Smooth muscle cell of bladder (primary cell): ENCODE data around the gene MTX1. TPM values are rescaled to one million over a fixed set of nuclear protein-coding genes. Genes with fewer than 3 reads are reported as not detected.

Experiments
- total RNA-seq: library from RNA; depleted of rRNA; stranded (reverse); fragments of >200 nt; gene quantifications from 2 replicates; pipeline ENCODE4 v1.2.3, GENCODE V29; 2014

Gene MTX1, protein sequence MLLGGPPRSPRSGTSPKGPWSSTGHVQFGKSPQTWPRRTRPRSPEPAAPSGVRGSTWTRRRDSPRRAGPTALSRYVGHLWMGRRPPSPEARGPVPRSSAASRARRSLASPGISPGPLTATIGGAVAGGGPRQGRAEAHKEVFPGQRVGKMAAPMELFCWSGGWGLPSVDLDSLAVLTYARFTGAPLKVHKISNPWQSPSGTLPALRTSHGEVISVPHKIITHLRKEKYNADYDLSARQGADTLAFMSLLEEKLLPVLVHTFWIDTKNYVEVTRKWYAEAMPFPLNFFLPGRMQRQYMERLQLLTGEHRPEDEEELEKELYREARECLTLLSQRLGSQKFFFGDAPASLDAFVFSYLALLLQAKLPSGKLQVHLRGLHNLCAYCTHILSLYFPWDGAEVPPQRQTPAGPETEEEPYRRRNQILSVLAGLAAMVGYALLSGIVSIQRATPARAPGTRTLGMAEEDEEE
- 42.7 and 44.5 TPM in 2 replicates for total RNA-seq

DNA sequence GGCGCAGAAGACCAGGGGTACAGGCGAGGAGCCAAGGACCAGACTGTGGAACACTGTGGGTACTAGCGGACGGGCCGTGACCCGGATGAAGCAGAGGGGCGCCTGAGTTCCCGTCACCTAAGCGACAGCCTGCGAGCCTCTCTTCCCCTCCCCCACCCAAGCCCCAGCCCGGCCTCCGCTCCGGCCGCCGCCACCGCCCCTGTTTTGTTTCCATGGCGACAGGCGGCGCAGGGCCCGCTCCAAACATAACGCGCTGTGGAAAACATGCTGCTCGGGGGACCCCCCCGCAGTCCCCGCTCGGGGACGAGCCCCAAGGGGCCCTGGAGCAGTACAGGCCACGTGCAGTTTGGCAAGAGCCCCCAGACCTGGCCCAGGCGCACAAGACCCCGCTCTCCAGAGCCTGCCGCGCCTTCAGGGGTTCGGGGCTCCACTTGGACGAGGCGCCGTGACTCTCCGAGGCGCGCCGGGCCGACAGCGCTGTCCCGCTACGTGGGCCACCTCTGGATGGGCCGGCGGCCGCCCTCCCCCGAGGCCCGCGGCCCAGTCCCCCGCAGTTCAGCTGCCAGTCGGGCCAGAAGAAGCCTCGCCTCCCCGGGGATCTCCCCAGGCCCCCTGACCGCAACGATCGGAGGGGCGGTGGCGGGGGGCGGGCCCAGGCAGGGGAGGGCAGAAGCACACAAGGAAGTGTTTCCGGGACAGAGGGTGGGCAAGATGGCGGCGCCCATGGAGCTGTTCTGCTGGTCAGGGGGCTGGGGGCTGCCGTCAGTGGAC is at the start of gene MTX1:
Gene MTX1 (plus strand): TSS at position 155 of the 771 bp plus-strand sequence. CDS start 110 bp downstream, at position 265.

DNA sequence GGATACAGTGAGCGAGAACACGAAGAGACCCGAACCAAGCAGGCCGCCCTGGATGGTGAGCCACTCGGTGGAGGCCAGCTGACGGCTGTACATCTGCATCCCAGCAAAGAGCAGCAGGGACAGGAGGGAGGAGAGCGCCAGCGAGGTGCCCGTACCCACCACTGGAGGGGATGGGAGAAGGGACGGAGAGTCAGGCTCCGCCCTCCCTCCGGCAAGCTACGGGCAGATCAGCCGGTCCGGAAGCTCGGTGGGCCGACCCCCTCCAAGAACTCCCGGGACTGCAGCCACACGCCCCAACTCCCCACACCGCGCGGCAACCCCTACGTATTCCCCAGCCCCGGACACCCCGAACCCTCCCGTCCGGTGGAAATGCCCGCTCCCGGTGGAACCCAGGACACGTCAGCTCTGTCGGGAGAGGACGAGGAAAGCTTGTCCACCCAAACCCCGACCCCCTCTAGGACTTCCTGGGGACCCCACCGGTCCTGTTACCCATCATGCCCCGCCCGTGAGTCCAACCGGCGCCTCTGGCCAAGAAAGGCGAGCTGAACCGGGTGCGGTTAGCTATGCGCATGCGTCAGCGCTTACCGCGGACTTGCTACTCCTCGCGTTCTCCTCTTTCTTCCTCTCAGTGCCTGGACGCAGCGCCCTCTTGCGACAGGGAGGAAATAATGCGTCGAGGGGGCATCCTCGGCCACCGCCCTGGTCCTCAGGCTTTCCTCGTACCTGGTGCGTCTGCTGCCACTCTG is 35.6 kb upstream of the MTX1 start, which contains the start of gene KRTCAP2:
Gene KRTCAP2 (minus strand): TSS at position 573 of the 746 bp plus-strand sequence. CDS start 80 bp downstream, at position 493.

DNA sequence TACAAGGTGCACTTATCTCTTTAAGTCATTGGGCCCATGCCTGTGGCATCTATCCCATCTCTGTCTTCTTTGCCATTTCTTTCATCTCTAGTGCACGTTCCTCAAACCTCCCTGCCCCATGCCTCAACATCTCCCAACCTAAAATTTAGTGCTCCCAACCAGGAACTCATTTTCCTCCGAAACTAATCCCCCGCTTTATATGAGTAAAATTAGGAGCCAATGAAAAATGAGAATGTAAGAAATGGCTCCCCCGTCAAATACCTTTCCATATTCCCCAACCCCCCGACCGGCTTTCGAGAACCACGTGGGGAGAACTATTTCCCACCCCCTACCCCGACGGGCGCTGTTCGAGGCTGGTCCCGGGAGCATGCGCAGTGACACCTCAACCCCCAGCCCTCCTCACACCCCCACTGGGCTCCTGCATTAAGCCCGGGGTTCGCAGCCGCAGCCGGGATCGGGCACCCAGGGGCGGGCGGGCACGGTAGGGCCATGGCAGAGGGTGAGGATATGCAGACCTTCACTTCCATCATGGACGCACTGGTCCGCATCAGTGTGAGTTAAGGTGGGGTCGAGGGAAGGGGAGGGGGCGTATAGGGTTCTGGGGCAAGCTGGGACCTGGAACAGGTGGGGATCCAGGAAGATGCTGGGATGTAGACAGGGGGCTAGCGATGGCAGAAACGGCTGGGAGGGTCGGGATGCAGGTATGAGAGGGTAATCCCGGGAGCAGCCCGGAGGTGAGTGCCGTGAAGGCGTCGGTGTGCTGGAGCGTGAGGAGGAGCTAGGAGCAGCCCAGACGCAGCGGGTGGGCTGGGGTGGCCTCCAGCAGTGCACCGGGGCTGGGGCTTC is 34.8 kb upstream of the MTX1 start, which contains the start of gene TRIM46:
Gene TRIM46 (plus strand): TSS at position 372 of the 846 bp plus-strand sequence. CDS start 118 bp downstream, at position 490.

DNA sequence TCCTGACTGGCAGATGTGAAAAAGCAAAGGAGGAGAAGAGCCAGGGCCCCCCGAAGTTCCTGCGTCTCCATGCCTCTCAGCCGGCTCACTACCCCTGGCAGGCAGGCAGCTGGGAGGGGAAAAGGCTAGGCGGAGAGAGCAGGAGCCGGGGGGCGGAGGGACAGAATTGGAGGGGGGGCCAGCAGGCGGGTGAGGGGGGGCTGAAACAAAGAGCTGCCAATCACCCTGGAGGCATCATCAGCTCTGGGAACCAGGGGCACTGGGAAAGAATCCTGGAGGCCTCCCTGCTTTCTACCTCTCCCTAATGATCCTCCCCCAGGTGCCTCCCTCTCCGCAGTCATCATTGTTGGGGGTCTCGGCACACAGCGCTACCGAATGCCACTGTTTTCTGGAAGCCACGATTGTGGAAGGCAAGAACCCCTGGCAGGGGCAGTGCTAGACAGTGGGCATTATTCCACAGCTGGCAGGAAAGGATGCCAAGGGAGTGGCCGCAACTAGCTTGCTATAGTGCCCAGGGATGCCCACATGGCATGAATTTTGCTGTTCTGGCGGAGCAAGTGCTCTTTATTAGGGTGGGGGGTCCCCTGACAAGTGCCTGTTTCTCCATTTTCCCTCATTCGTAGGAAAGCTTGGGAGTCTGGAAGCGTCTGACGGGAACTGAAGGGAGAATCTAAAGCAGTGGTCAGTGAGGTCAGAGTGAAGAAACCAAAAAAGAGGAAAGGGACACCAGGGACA is 522 bp upstream of the MTX1 start, which contains the start of gene THBS3:
Gene THBS3 (minus strand): TSS at position 92 of the 735 bp plus-strand sequence. CDS start 21 bp downstream, at position 71.

DNA sequence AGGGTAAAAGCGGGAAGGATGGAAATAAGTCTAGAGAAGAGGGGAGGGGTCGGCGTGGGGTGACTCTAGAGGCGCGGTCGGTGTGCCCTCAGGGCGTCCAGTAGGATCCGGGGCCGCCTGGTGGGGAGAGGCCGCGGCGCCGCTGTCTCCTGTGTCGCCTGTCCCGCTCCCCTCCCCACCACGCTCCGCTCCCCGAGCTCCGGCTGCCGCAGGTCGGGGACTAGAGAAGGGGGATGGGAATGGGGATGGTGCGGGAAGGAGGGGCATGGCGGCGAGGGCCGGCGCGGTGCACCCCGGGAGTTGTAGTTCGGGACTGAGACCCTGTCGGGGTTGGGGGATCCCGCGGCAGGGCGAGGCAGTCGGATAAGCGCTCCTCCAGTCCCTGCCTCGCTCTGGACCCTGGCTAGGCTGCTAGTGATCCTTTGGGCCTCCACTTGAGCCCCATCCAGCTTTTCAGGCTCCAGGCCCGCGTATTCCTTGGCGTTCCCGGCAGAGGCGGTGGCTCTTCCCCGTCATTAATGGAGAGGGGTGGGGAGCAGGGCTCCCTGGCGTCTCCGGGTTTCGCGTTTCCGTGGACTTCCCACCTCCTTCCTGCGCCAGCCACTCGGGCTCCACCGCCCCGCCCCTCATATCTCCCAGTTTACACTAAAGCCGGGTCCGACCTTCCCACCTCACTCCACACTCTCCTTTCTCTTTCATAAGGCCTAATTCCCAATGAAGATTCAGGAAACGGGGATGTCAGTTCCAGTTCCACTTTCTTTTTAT is 46.9 kb downstream of the MTX1 start, which contains the start of gene ENTREP3:
Gene ENTREP3 (minus strand): TSS at position 241 of the 765 bp plus-strand sequence. CDS start 606 bp downstream, outside the sequence.

DNA sequence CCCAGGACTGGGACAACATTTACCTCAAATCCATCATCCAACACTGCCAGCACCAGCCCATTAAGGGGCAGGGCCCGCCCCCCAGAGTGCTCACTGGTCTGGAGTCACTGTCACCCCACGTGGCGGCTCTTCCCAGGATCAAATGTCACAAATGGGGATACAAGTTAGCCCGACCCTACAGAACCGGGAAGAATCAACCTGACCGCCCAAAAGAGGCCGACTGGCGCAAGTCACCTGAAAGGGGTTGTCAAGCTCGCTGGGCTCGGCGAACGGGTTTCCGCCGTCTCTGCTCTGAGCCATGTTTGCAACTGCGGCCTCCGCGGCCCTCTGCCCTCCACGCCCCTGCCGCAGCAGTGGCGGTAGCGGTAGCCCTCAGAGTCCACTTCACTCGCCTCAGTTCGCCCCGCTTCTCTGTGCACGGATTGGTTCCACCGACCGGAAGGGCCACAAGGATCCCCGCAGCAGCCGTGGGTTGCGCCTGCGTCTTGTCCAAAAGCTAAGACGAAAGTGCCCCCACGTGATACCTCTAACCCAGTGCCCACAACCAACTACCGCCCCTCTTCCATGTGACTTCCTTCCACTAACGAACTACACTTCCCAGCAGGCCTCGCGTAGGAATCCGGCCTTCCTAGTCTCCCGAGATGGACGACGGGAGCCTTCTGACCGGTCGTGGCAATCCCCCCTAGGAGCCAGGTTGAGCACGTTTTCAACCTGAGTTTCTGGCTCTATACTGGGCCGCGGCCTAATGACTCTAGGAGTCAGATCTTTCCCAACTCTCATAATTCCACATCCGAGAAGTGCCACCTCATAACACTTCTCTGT is 53.6 kb downstream of the MTX1 start, which contains the start of gene SCAMP3:
Gene SCAMP3 (minus strand): TSS at position 509 of the 822 bp plus-strand sequence. CDS start 209 bp downstream, at position 300.

Other genes with a start within 250 kb of the MTX1 start
- gene PYGO2, start 246.9 kb upstream of the MTX1 start, total RNA-seq = 13.1 and 15.1 TPM in 2 replicates
- 180 and 202 TPM in 2 replicates for gene SHC1, start 237.9 kb upstream of the MTX1 start, total RNA-seq
- 17.4 and 25.2 TPM in 2 replicates for gene CKS1B, start 234.0 kb upstream of the MTX1 start, total RNA-seq
- 17.2 and 18.7 TPM in 2 replicates for gene FLAD1, start 225.4 kb upstream of the MTX1 start, total RNA-seq
- 0.18 and 0.28 TPM in 2 replicates for gene LENEP, start 215.1 kb upstream of the MTX1 start, total RNA-seq
- 9.1 and 10.8 TPM in 2 replicates for gene ZBTB7B, start 205.9 kb upstream of the MTX1 start, total RNA-seq
- under 0.01 TPM in 2 replicates for gene DCST2, start 174.9 kb upstream of the MTX1 start, total RNA-seq
- not detected in 2 replicates for gene DCST1, start 174.9 kb upstream of the MTX1 start, total RNA-seq
- gene ADAM15, start 157.4 kb upstream of the MTX1 start, total RNA-seq = 46.2 and 70.4 TPM in 2 replicates
- gene EFNA4, start 145.0 kb upstream of the MTX1 start, total RNA-seq = 3.7 and 4.0 TPM in 2 replicates
- gene EFNA3, start 129.9 kb upstream of the MTX1 start, total RNA-seq = 0.14 and 0.83 TPM in 2 replicates
- gene EFNA1, start 80.8 kb upstream of the MTX1 start, total RNA-seq = 0.71 and 1.1 TPM in 2 replicates
- 35.4 and 37.4 TPM in 2 replicates for gene SLC50A1, start 72.8 kb upstream of the MTX1 start, total RNA-seq
- gene DPM3, start 68.2 kb upstream of the MTX1 start, total RNA-seq = 45.9 and 52.1 TPM in 2 replicates
- 119 and 168 TPM in 2 replicates for gene KRTCAP2, start 35.4 kb upstream of the MTX1 start, total RNA-seq
- gene TRIM46, start 34.8 kb upstream of the MTX1 start, total RNA-seq = 2.3 and 2.5 TPM in 2 replicates
- gene THBS3, start 798 bp upstream of the MTX1 start, total RNA-seq = 19.9 and 26.1 TPM in 2 replicates
- gene ENTREP3, start 46.8 kb downstream of the MTX1 start, total RNA-seq = 3.0 and 5.5 TPM in 2 replicates
- gene SCAMP3, start 53.7 kb downstream of the MTX1 start, total RNA-seq = 34.3 and 37.8 TPM in 2 replicates
- 19.9 and 32.4 TPM in 2 replicates for gene CLK2, start 64.8 kb downstream of the MTX1 start, total RNA-seq
- 0.71 and 1.0 TPM in 2 replicates for gene HCN3, start 68.8 kb downstream of the MTX1 start, total RNA-seq
- gene PKLR, start 92.7 kb downstream of the MTX1 start, total RNA-seq = under 0.01 TPM in 1 of 2 replicates, not detected in the other
- gene FDPS, start 100.2 kb downstream of the MTX1 start, total RNA-seq = 357 and 395 TPM in 2 replicates
- 5.4 and 5.7 TPM in 2 replicates for gene RUSC1, start 112.2 kb downstream of the MTX1 start, total RNA-seq